ENCODE measurements around the gene PTER.

GRCh38 chr10:16490511-16490910, 53.7 kb downstream of the PTER start:
- TF ChIP-seq CTCF (IDR thresholded peaks at IDR 0.05) (no peak), POLR2A (IDR thresholded peaks at IDR 0.05) (no peak)

Measured in uterus (tissue), 2 donors.